ENCODE data around the gene LPAR5. TPM values are rescaled to one million over a fixed set of nuclear protein-coding genes. Genes with fewer than 3 reads are reported as not detected.

The LPAR5 gene
- polyA plus RNA-seq, 2 donors: 11.6 to 19.3 TPM

DNA sequence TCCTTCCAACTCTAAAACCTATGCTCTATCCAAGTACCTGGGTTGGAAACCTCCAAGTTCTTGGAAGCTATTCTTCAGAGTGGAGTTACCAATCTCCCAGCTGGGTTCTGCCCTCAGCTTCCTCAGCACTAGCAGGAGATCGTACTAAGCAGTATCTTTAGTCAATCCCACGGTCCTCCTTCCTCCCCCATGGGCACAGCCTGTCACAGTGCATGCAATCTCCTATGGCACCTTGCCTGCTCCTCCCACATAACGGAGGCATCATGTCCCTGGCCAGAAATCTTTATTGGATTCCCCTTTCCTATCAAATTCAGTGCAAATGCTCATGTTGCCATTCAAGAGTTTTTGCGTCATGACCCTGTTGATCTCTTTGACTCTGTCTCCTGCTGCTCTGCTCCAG is 5.4 kb upstream of the LPAR5 start:
- H3K27ac ChIP-seq (ENCODE audit: low read depth in 2 of 2, low read length in 1 of 2): no peak overlapping the region
- peaks cover 0 to 9% of the 10 kb centered on the region in 2 donors for H3K4me1 ChIP-seq (ENCODE audit: control insufficient read depth in 2 of 2, insufficient read depth in 2 of 2, low read length in 1 of 2)
- WGBS, 2 donors: 53 to 63% methylated on average over 4 of the region's 4 CpGs
- H3K27me3 ChIP-seq (ENCODE audit: control insufficient read depth in 1 of 2, insufficient read depth in 2 of 2, low read length in 2 of 2): no peaks in the 10 kb centered on the region
- H3K4me3 ChIP-seq (ENCODE audit: low read depth in 1 of 2, low read length in 2 of 2): no peak overlapping the region
- no peaks in the 10 kb centered on the region for H3K36me3 ChIP-seq (ENCODE audit: control insufficient read depth in 2 of 2, insufficient read depth in 2 of 2, low read length in 1 of 2)
- peaks cover 0 to 8% of the 10 kb centered on the region in 2 donors for H3K9me3 ChIP-seq (ENCODE audit: control insufficient read depth in 2 of 2, insufficient read depth in 1 of 2, low read depth in 1 of 2, low read length in 1 of 2)

DNA sequence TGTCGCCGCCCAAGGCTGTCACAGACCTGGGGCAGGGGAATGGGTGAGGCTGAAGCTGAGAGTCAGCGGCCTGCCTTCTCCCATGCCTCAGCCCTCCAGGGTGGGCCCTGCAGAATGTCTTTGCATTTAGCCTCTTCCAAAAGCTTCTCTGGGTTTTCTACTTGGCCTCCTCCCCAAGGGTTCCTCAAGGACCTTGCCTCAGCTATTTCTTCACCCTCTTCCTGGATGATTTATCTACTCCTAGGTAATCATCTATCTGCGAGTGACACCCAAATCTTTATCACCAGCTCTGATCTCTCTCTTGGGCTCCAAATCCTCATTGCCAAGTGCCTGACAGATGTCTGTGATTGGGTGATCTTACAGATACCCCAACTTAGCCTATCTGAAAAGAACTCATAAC is 4.7 kb upstream of the LPAR5 start:
- Histone ChIP-seq H3K27me3 (ENCODE audit: control insufficient read depth in 1 of 2, insufficient read depth in 2 of 2, low read length in 2 of 2) (no peaks in the 10 kb centered on the region), H3K9me3 (ENCODE audit: control insufficient read depth in 2 of 2, insufficient read depth in 1 of 2, low read depth in 1 of 2, low read length in 1 of 2) (peaks cover 0 to 8% of the 10 kb centered on the region in 2 donors), H3K36me3 (ENCODE audit: control insufficient read depth in 2 of 2, insufficient read depth in 2 of 2, low read length in 1 of 2) (no peaks in the 10 kb centered on the region), H3K27ac (ENCODE audit: low read depth in 2 of 2, low read length in 1 of 2) (no peak overlapping the region), H3K4me3 (ENCODE audit: low read depth in 1 of 2, low read length in 2 of 2) (no peak overlapping the region), H3K4me1 (ENCODE audit: control insufficient read depth in 2 of 2, insufficient read depth in 2 of 2, low read length in 1 of 2) (peaks cover 0 to 9% of the 10 kb centered on the region in 2 donors)
- 90 to 95% methylated on average over 4 of the region's 4 CpGs for WGBS, 2 donors

DNA sequence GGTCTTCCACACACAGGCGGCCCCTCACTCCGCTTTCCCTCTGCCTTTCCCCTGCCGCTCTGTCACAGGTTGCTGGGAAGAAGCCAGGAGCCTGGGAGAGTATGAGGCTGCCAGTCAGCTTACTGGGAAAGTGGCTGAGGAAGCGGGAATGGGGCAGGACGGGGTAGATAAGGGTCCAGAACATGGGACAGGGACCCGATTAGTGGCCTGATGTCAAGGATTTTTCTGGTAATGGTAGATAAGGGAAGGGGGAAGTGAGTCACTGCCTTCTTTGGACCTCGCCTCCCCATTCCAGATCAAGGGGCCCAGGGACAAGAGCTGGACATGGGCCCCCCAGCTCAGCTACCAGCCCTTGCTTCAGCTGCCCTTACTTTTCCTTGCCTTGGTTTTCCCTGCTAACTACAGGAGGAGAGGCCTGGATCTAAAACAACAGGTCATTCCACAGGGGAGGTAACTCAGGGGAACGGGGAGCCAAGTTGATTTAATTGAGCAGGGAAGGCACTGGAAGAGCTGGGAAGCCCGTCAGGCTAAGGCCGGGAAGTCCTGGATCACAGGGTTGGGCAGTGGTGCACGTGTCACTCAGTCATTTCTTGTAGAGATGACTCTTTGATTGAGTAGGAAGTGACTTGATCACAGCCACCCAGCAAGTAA is 3.5 kb upstream of the LPAR5 start:
- Histone ChIP-seq H3K4me1 (ENCODE audit: control insufficient read depth in 2 of 2, insufficient read depth in 2 of 2, low read length in 1 of 2) (peaks cover 0 to 9% of the 10 kb centered on the region in 2 donors), H3K9me3 (ENCODE audit: control insufficient read depth in 2 of 2, insufficient read depth in 1 of 2, low read depth in 1 of 2, low read length in 1 of 2) (peaks cover 0 to 7% of the 10 kb centered on the region in 2 donors), H3K27me3 (ENCODE audit: control insufficient read depth in 1 of 2, insufficient read depth in 2 of 2, low read length in 2 of 2) (no peaks in the 10 kb centered on the region), H3K36me3 (ENCODE audit: control insufficient read depth in 2 of 2, insufficient read depth in 2 of 2, low read length in 1 of 2) (no peaks in the 10 kb centered on the region), H3K4me3 (ENCODE audit: low read depth in 1 of 2, low read length in 2 of 2) (no peak overlapping the region), H3K27ac (ENCODE audit: low read depth in 2 of 2, low read length in 1 of 2) (no peak overlapping the region)
- WGBS, 2 donors: 80 to 83% methylated on average over 11 of the region's 11 CpGs

DNA sequence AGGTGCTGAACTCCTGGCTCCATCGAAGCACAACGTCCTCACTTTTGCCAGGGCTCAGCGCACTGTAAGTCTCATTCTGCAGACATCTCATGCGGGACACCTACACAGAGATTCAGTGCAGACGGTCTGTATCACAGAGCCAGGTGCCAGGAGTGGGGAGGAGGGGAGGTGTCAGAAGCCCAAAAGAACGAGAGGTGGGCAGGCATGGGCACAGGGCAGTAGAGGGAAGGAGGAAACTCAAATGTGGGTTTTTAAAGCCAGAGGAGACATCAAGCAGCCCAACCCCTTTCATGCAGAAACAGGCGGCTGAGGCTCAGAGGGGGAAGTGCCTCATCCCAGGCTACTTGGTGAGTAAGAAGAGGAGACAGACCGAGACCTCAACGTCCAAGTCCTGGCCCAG is 2.5 kb upstream of the LPAR5 start:
- no peak overlapping the region for H3K4me3 ChIP-seq (ENCODE audit: low read depth in 1 of 2, low read length in 2 of 2)
- H3K27me3 ChIP-seq (ENCODE audit: control insufficient read depth in 1 of 2, insufficient read depth in 2 of 2, low read length in 2 of 2): no peaks in the 10 kb centered on the region
- peaks cover 0 to 2% of the 10 kb centered on the region in 2 donors for H3K9me3 ChIP-seq (ENCODE audit: control insufficient read depth in 2 of 2, insufficient read depth in 1 of 2, low read depth in 1 of 2, low read length in 1 of 2)
- H3K4me1 ChIP-seq (ENCODE audit: control insufficient read depth in 2 of 2, insufficient read depth in 2 of 2, low read length in 1 of 2): peaks cover 0 to 13% of the 10 kb centered on the region in 2 donors
- H3K27ac ChIP-seq (ENCODE audit: low read depth in 2 of 2, low read length in 1 of 2): peak overlapping the region in 1 of 2 donors; percentile 38
- 70 to 72% methylated on average over 9 of the region's 9 CpGs for WGBS, 2 donors
- H3K36me3 ChIP-seq (ENCODE audit: control insufficient read depth in 2 of 2, insufficient read depth in 2 of 2, low read length in 1 of 2): no peaks in the 10 kb centered on the region

DNA sequence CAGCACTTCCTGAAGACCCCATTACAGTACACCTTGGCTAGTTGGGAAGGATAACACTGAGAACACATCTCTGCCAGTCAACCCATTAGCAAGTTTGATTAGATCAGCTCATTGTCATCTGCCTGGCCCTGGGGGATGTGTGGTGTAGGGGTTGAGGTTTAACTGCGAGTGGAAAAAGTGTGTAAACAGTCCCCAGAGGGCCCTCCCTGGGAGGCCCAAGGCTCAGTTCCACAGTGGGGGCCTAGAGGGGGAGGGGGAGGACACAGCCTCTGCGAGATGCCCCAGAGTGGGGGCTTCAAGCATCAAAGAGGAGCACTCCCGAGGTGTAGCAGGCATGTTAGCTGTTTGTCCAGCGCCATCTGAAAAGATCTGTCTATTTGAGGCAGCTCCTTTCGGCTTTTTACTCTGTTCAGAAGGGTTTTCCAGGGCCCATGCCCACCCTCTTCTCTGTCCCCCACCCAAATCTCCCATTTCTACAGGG is 344 bp downstream of the LPAR5 start:
- WGBS, 2 donors: 26 to 32% methylated on average over 5 of the region's 5 CpGs
- no peaks in the 10 kb centered on the region for H3K27me3 ChIP-seq (ENCODE audit: control insufficient read depth in 1 of 2, insufficient read depth in 2 of 2, low read length in 2 of 2)
- no peaks in the 10 kb centered on the region for H3K9me3 ChIP-seq (ENCODE audit: control insufficient read depth in 2 of 2, insufficient read depth in 1 of 2, low read depth in 1 of 2, low read length in 1 of 2)
- H3K36me3 ChIP-seq (ENCODE audit: control insufficient read depth in 2 of 2, insufficient read depth in 2 of 2, low read length in 1 of 2): peaks cover 0 to 3% of the 10 kb centered on the region in 2 donors
- H3K4me1 ChIP-seq (ENCODE audit: control insufficient read depth in 2 of 2, insufficient read depth in 2 of 2, low read length in 1 of 2): peaks cover 0 to 28% of the 10 kb centered on the region in 2 donors
- H3K27ac ChIP-seq (ENCODE audit: low read depth in 2 of 2, low read length in 1 of 2): peak overlapping the region; percentile 83 to 94
- peak overlapping the region; percentile 29 to 58 for H3K4me3 ChIP-seq (ENCODE audit: low read depth in 1 of 2, low read length in 2 of 2)

DNA sequence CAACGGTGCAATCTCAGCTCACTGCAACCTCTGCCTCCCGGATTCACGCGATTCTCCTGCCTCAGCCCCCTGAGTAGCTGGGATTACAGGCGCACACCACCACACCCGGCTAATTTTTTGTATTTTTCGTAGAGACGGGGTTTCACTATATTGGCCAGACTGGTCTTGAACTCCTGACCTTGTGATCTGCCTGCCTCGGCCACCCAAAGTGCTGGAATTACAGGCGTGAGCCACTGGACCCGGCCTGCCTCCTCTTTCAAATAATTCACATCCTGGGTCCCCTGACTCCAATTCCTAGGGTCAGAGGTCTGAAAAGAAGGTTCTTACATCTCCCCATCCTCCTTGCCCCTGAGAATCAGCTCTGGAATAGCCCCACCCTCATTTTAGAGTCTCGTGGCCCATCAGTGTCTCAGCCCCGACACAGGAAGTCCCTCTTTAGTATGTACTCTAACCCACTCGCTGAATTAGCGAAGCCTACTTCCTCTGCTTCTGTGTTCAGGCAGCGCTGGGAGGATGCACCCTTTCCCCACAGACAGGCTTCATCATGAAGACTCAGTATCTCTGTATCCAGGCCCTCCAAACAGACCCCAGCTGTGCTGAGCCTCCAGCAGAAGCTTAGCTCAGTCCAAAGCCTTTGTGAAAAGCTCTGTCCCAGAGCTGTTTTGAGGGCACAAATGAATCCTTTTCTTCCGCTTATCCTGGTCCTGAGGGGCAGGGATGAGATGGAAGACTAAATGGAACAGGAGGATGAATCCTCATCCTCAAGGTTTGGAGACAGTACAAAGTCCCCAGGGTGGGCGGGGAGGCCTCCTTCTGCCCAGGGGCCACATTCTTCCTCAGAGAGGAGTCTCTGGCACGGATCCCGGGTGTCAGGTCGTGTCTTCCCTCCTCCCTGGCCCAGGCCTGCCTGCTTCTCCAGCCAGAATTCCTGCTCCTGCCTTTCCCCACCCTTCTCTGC is 3.5 kb downstream of the LPAR5 start:
- Histone ChIP-seq H3K27me3 (ENCODE audit: control insufficient read depth in 1 of 2, insufficient read depth in 2 of 2, low read length in 2 of 2) (no peaks in the 10 kb centered on the region), H3K9me3 (ENCODE audit: control insufficient read depth in 2 of 2, insufficient read depth in 1 of 2, low read depth in 1 of 2, low read length in 1 of 2) (no peaks in the 10 kb centered on the region), H3K4me1 (ENCODE audit: control insufficient read depth in 2 of 2, insufficient read depth in 2 of 2, low read length in 1 of 2) (peaks cover 0 to 18% of the 10 kb centered on the region in 2 donors), H3K4me3 (ENCODE audit: low read depth in 1 of 2, low read length in 2 of 2) (no peak overlapping the region), H3K36me3 (ENCODE audit: control insufficient read depth in 2 of 2, insufficient read depth in 2 of 2, low read length in 1 of 2) (peaks cover 0 to 3% of the 10 kb centered on the region in 2 donors), H3K27ac (ENCODE audit: low read depth in 2 of 2, low read length in 1 of 2) (peak overlapping the region in 1 of 2 donors; percentile 6)
- WGBS, 2 donors: 50 to 58% methylated on average over 21 of the region's 21 CpGs

DNA sequence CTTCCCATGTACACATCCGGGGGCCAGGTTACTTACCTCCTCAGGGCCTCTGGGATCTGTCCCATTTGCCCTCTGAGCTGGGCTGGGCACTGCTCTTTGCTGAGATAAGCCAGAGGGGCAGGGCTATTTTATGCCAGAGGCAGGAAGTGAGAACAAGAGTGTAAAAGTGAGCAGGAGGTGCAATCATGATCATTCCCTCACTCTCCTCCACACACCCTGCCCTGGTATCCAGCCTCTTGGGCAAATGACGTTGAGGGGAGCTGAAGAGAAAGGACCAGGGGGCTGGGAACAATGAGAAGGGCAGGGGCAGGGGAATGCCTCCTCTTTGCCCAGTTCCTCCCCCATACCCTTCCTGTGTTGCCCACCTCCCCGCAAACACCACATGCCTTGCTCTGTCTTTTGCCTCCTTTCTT is 4.2 kb downstream of the LPAR5 start:
- H3K4me3 ChIP-seq (ENCODE audit: low read depth in 1 of 2, low read length in 2 of 2): no peak overlapping the region
- no peak overlapping the region for H3K27ac ChIP-seq (ENCODE audit: low read depth in 2 of 2, low read length in 1 of 2)

DNA sequence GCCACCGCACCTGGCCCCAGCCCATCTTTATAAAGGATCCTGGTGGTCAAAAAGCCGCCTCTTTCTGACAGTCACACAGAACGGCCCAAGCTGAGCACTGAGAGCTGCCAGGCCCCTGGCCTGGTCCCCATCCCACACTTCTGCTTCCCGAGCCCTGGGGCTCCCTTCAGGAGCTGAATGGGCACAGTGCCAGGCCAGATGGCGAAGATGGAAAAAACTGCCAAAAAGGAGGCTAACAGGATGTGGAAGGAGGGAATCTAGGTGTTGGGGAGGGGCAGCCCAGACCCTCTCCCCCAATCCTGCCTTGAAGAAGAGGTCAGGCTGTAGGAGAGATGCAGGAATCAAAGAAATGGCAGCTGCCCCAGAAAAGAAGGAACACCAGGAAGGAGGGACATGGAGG is 5.0 kb downstream of the LPAR5 start:
- H3K36me3 ChIP-seq (ENCODE audit: control insufficient read depth in 2 of 2, insufficient read depth in 2 of 2, low read length in 1 of 2): peaks cover 0 to 3% of the 10 kb centered on the region in 2 donors
- no peak overlapping the region for H3K27ac ChIP-seq (ENCODE audit: low read depth in 2 of 2, low read length in 1 of 2)
- H3K27me3 ChIP-seq (ENCODE audit: control insufficient read depth in 1 of 2, insufficient read depth in 2 of 2, low read length in 2 of 2): no peaks in the 10 kb centered on the region
- H3K4me3 ChIP-seq (ENCODE audit: low read depth in 1 of 2, low read length in 2 of 2): no peak overlapping the region
- H3K4me1 ChIP-seq (ENCODE audit: control insufficient read depth in 2 of 2, insufficient read depth in 2 of 2, low read length in 1 of 2): peaks cover 0 to 18% of the 10 kb centered on the region in 2 donors
- no peaks in the 10 kb centered on the region for H3K9me3 ChIP-seq (ENCODE audit: control insufficient read depth in 2 of 2, insufficient read depth in 1 of 2, low read depth in 1 of 2, low read length in 1 of 2)
- 55 to 64% methylated on average over 5 of the region's 5 CpGs for WGBS, 2 donors

More for the DNA sequence above, 4.2 kb downstream of the LPAR5 start:
- no peaks in the 10 kb centered on the region for H3K9me3 ChIP-seq (ENCODE audit: control insufficient read depth in 2 of 2, insufficient read depth in 1 of 2, low read depth in 1 of 2, low read length in 1 of 2)
- peaks cover 0 to 18% of the 10 kb centered on the region in 2 donors for H3K4me1 ChIP-seq (ENCODE audit: control insufficient read depth in 2 of 2, insufficient read depth in 2 of 2, low read length in 1 of 2)
- peaks cover 0 to 3% of the 10 kb centered on the region in 2 donors for H3K36me3 ChIP-seq (ENCODE audit: control insufficient read depth in 2 of 2, insufficient read depth in 2 of 2, low read length in 1 of 2)
- 73 to 76% methylated on average over 3 of the region's 3 CpGs for WGBS, 2 donors
- no peaks in the 10 kb centered on the region for H3K27me3 ChIP-seq (ENCODE audit: control insufficient read depth in 1 of 2, insufficient read depth in 2 of 2, low read length in 2 of 2)

DNA sequence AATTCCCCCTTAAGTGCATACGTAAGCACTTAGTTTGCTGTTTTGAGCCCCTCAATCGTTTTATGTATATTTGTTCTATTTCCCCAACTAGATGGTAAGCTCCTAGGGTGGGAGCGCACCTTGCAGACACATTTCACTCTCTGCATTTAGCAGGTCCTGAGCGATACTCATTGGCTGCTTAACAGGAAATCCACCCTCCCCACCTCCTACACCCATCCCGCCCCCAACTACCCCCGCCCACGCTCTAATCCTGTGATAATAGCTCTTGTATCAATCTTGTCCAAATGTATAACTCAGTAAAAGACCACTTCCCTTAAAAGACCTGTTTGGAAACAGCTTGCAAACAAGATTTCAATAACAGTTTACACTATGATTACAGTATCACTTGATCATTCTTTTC is 8.1 kb downstream of the LPAR5 start:
- H3K27ac ChIP-seq (ENCODE audit: low read depth in 2 of 2, low read length in 1 of 2): no peak overlapping the region
- 41 to 55% methylated on average over 7 of the region's 7 CpGs for whole genome bisulfite sequencing, 2 donors
- no peak overlapping the region for H3K4me3 ChIP-seq (ENCODE audit: low read depth in 1 of 2, low read length in 2 of 2)
- H3K27me3 ChIP-seq (ENCODE audit: control insufficient read depth in 1 of 2, insufficient read depth in 2 of 2, low read length in 2 of 2): no peaks in the 10 kb centered on the region
- peaks cover 0 to 3% of the 10 kb centered on the region in 2 donors for H3K36me3 ChIP-seq (ENCODE audit: control insufficient read depth in 2 of 2, insufficient read depth in 2 of 2, low read length in 1 of 2)
- peaks cover 0 to 9% of the 10 kb centered on the region in 2 donors for H3K4me1 ChIP-seq (ENCODE audit: control insufficient read depth in 2 of 2, insufficient read depth in 2 of 2, low read length in 1 of 2)
- no peaks in the 10 kb centered on the region for H3K9me3 ChIP-seq (ENCODE audit: control insufficient read depth in 2 of 2, insufficient read depth in 1 of 2, low read depth in 1 of 2, low read length in 1 of 2)

All from esophagus (tissue), 2 donors.